ENCODE measurements around the gene KCNC3. TPM values are rescaled to one million over a fixed set of nuclear protein-coding genes. Genes with fewer than 3 reads are reported as not detected.
A peak's percentile ranks its signal among the peaks of the same experiment; 100 is the strongest.

The KCNC3 gene
- total and polyA plus RNA-seq, 2 of the 13 experiments (the other 11 are each of a cell fraction or from before 2014, with no cell fraction given) = 0.29 to 1.7 TPM

GRCh38 chr19:50329146-50329925, at the start of gene KCNC3 (continued):
- TF ChIP-seq ZNF777 (CRISPR knock-in tag; IDR thresholded peaks at IDR 0.05) (peak; percentile 33; the same call in 1 of the 2 replicates), THAP7 (CRISPR knock-in tag; IDR thresholded peaks at IDR 0.05) (no peak), GATAD1 (CRISPR knock-in tag; IDR thresholded peaks at IDR 0.05) (no peak), NR2F2 (IDR thresholded peaks at IDR 0.05; ENCODE audit: borderline replicate concordance, low read depth) (no peak; the same call in 1 of the 2 replicates), ZNF614 (CRISPR knock-in tag; IDR thresholded peaks at IDR 0.05; ENCODE audit: borderline replicate concordance) (peak; percentile 45; the same call in 1 of the 2 replicates), HMGA1 (CRISPR knock-in tag; conservative IDR thresholded peaks at IDR 0.05) (no peak), FOXO4 (CRISPR knock-in tag; conservative IDR thresholded peaks at IDR 0.05) (no peak), STAT6 (CRISPR knock-in tag; IDR thresholded peaks at IDR 0.05; ENCODE audit: borderline replicate concordance) (no peak), ZNF672 (CRISPR knock-in tag; IDR thresholded peaks at IDR 0.05) (no peak), ZBTB21 (CRISPR knock-in tag; IDR thresholded peaks at IDR 0.05) (no peak), ZBTB7B (CRISPR knock-in tag; IDR thresholded peaks at IDR 0.05) (no peak), ZMAT3 (CRISPR knock-in tag; conservative IDR thresholded peaks at IDR 0.05) (no peak), AHDC1 (CRISPR knock-in tag; IDR thresholded peaks at IDR 0.05; ENCODE audit: borderline replicate concordance) (no peak), HES4 (CRISPR knock-in tag; IDR thresholded peaks at IDR 0.05; ENCODE audit: borderline replicate concordance) (no peak), MYC (CRISPR knock-in tag; IDR thresholded peaks at IDR 0.05; ENCODE audit: borderline replicate concordance) (0 out of 2 replicates have a peak, but pooled peaks have one; percentile 20), ZFP91 (CRISPR knock-in tag; IDR thresholded peaks at IDR 0.05; ENCODE audit: borderline replicate concordance) (peak; percentile 37; the same call in 1 of the 2 replicates), EZH2 (conservative IDR thresholded peaks at IDR 0.05; ENCODE audit: low read depth, low read length) (no peak)

All from HepG2 (cell line).